Gastroesophageal sphincter (tissue), 4 donors: ENCODE data around the gene STAP2. TPM values are rescaled to one million over a fixed set of nuclear protein-coding genes. Genes with fewer than 3 reads are reported as not detected.

Source experiments
- ATAC-seq: fragments of 150-250 bp; one replicate; pipeline ENCODE4 v1.9.1; 2016; ENCODE audit warnings: mild to moderate bottlenecking, moderate library complexity
- H3K27ac ChIP-seq, 4 donors: fragments of 200-600 bp; sonication (generic) in 3 of 4; 1 replicate in 3 of 4; 2 replicates in 1 of 4; pipeline ENCODE4 v1.5.1; 2016 to 2019
- H3K27me3 ChIP-seq: fragments of 200-600 bp; sonication (generic); one replicate; pipeline ENCODE4 v1.5.1; 2019
- H3K36me3 ChIP-seq, 2 donors: fragments of 200-600 bp; sonication (generic); one replicate each; pipeline ENCODE4 v1.5.1; 2019; ENCODE audit warnings: control low read depth in 1 of 2
- H3K4me1 ChIP-seq, 3 donors: fragments of 200-600 bp; sonication (generic); 1 replicate in 2 of 3; 2 replicates in 1 of 3; pipeline ENCODE4 v1.5.1; 2016 to 2019; ENCODE audit warnings: control low read depth in 2 of 3
- H3K4me3 ChIP-seq, 2 donors: fragments of 200-600 bp; sonication (generic); one replicate each; pipeline ENCODE4 v1.5.1; 2019; ENCODE audit warnings: mild to moderate bottlenecking in 1 of 2, moderate library complexity in 1 of 2
- H3K9me3 ChIP-seq, 3 donors: fragments of 200-600 bp; sonication (generic); one replicate each; pipeline ENCODE4 v1.5.1; 2017 to 2019; ENCODE audit warnings: control low read depth in 2 of 3
- EP300 ChIP-seq: sonication (generic); formaldehyde crosslinking; IDR thresholded peaks from one replicate; pipeline ENCODE4 v1.6.1; 2017; ENCODE audit warnings: antibody characterized with exemption, mild to moderate bottlenecking
- POLR2A ChIP-seq, 2 donors: fragments of 450-650 bp; IDR thresholded peaks; one replicate each; pipeline ENCODE4 v1.6.1; 2017; ENCODE audit warnings: antibody characterized with exemption in 2 of 2, mild to moderate bottlenecking in 2 of 2, moderate library complexity in 1 of 2
- POLR2AphosphoS5 ChIP-seq: sonication (generic); formaldehyde crosslinking; IDR thresholded peaks from one replicate; pipeline ENCODE4 v1.6.1; 2017; ENCODE audit warnings: antibody characterized with exemption
- WGBS, 2 donors: methylation state at CpG; one replicate each; pipeline ENCODE4 v1.1.5; 2018; ENCODE audit warnings: low coverage in 1 of 2; 5-methylcytosine and 5-hydroxymethylcytosine counted together
- total RNA-seq, 4 donors: library from RNA; depleted of rRNA; stranded (reverse); fragments of >200 nt; gene quantifications; one replicate each; pipeline ENCODE4 v1.1.0, GENCODE V29; 2016
- TF ChIP-seq, protein P1 (sequence below), 4 experiments: fragments of 200-600 bp in 2 of 4; fragments of 450-650 bp in 2 of 4; sonication (generic) in 1 of 4; IDR thresholded peaks; one replicate each; pipeline ENCODE4 v1.5.1; 2017 to 2019; ENCODE audit warnings: antibody characterized with exemption in 4 of 4, mild to moderate bottlenecking in 2 of 4, moderate library complexity in 2 of 4

Gene STAP2
- total RNA-seq, 4 donors from 2014 or later: 1.4 to 5.6 (median 4.9) TPM; not detected in 1

DNA sequence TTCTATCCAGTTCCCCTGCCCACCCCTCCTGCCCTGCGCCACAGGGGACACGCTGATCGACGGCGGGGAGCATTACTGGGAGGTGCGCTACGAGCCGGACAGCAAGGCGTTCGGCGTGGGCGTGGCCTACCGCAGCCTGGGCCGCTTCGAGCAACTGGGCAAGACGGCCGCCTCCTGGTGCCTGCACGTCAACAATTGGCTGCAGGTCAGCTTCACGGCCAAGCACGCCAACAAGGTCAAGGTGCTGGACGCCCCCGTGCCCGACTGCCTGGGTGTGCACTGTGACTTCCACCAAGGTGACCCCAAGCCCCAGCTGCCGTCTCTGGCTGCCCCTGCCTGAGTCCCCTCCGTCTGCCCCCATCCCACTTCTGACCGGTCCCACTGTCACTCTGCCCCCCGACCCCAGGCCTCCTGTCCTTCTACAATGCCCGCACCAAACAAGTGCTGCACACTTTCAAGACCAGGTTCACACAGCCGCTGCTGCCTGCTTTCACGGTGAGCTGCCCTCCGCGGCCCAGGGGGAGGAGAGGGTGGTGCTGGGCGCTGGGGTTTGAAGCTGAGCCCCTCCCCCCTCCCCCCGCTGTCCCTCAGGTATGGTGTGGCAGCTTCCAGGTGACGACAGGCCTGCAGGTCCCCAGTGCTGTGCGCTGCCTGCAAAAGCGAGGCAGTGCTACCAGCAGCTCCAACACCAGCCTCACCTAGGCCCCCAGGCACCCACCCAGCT lies 15.5 kb downstream of the STAP2 start:
- no peak for TF ChIP-seq POLR2A (IDR thresholded peaks at IDR 0.05)
- TF ChIP-seq, protein P1, sequence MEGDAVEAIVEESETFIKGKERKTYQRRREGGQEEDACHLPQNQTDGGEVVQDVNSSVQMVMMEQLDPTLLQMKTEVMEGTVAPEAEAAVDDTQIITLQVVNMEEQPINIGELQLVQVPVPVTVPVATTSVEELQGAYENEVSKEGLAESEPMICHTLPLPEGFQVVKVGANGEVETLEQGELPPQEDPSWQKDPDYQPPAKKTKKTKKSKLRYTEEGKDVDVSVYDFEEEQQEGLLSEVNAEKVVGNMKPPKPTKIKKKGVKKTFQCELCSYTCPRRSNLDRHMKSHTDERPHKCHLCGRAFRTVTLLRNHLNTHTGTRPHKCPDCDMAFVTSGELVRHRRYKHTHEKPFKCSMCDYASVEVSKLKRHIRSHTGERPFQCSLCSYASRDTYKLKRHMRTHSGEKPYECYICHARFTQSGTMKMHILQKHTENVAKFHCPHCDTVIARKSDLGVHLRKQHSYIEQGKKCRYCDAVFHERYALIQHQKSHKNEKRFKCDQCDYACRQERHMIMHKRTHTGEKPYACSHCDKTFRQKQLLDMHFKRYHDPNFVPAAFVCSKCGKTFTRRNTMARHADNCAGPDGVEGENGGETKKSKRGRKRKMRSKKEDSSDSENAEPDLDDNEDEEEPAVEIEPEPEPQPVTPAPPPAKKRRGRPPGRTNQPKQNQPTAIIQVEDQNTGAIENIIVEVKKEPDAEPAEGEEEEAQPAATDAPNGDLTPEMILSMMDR (IDR thresholded peaks at IDR 0.05): no peak
- no peak for TF ChIP-seq POLR2AphosphoS5
- no peak for TF ChIP-seq EP300
- H3K9me3 ChIP-seq: peaks cover 0 to 6% (median 0%) of the 10 kb centered on the region in 3 donors
- no peak overlapping the region for H3K4me3 ChIP-seq
- H3K27me3 ChIP-seq: peaks cover 31% of the 10 kb centered on the region
- H3K4me1 ChIP-seq: peaks cover 0 to 16% (median 8%) of the 10 kb centered on the region in 3 donors
- ATAC-seq: no peak
- H3K27ac ChIP-seq: no peak overlapping the region
- WGBS, 2 donors: 63 to 100% methylated on average over 2 to 5 of the region's 37 CpGs
- H3K36me3 ChIP-seq: no peaks in the 10 kb centered on the region

DNA sequence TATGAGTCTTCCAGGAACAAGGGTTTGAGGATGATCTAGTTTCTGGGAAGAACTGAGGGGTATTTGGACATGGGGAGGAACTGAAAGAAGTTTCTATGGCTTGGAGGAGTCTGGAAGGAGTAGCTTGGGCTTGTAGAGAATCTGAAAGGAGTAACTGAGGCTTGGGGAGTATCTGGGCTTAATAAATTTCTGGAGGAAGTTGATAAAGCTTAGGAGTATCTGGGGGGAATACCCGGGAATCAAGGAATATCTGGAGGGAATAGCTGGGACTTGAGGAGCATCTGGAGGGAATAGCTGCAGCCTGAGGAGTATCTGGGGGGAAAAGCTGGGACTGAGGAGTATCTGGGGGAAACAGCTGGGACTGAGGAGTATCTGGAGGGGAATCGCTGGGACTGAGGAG lies 18.2 kb downstream of the STAP2 start:
- no peak for TF ChIP-seq EP300
- TF ChIP-seq POLR2AphosphoS5: no peak
- TF ChIP-seq POLR2A (IDR thresholded peaks at IDR 0.05): no peak
- TF ChIP-seq, protein P1 (IDR thresholded peaks at IDR 0.05): no peak
- Histone ChIP-seq H3K27me3 (peaks cover 29% of the 10 kb centered on the region), H3K27ac (no peak overlapping the region), H3K4me3 (no peak overlapping the region), H3K36me3 (no peaks in the 10 kb centered on the region), H3K9me3 (peaks cover 0 to 6% (median 0%) of the 10 kb centered on the region in 3 donors), H3K4me1 (no peaks in the 10 kb centered on the region)
- no peak for ATAC-seq
- 88 to 95% methylated on average over 2 of the region's 2 CpGs for WGBS, 2 donors

DNA sequence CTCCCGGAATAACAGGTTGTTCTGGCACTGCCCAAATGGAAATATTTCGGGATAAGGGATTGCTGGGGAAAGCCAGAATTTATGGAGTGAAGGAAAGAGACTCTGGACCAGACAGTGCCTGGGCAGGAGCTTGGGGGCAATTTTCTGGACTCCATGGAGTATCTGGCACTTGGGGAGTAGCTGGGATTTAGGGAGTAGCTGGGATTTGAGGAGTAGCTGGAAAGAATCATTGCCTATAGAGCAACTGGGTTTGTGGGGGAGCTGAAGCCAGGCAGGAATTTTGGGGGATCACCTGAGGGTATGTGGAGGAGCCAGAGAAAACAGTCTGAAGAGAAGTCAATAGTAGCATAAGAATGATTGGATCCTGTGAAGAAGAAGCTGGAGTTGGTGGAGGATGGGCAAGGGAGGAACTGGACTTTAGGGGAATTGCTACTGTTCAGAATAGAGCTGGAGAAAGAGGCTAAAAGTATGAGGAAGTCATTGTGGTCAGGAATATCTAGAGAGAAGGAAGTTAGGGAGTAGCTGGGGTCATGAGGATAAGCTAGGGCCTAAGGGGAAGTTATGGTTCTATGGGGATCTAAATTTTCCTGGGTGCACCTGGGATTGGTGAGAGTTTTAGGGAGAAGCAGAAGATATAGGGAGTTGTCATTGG lies 19.4 kb downstream of the STAP2 start:
- TF ChIP-seq POLR2A (IDR thresholded peaks at IDR 0.05) (no peak), EP300 (no peak)
- Histone ChIP-seq H3K4me1 (no peaks in the 10 kb centered on the region), H3K4me3 (no peak overlapping the region), H3K27ac (no peak overlapping the region), H3K9me3 (peaks cover 0 to 6% (median 0%) of the 10 kb centered on the region in 3 donors), H3K27me3 (peaks cover 28% of the 10 kb centered on the region), H3K36me3 (no peaks in the 10 kb centered on the region)
- 86 to 100% methylated on average over 1 of the region's 2 CpGs for WGBS, 2 donors
- ATAC-seq: no peak

GRCh38 chr19:4318460-4318859 lies 20.2 kb downstream of the STAP2 start:
- Histone ChIP-seq H3K36me3 (no peaks in the 10 kb centered on the region), H3K4me1 (no peaks in the 10 kb centered on the region), H3K4me3 (no peak overlapping the region), H3K27ac (no peak overlapping the region), H3K27me3 (peaks cover 28% of the 10 kb centered on the region), H3K9me3 (peaks cover 0 to 6% (median 0%) of the 10 kb centered on the region in 3 donors)
- WGBS, 2 donors: 72 to 89% methylated on average over 3 to 4 of the region's 7 CpGs
- TF ChIP-seq, protein P1 (IDR thresholded peaks at IDR 0.05): no peak
- TF ChIP-seq POLR2AphosphoS5 (no peak), EP300 (no peak), POLR2A (IDR thresholded peaks at IDR 0.05) (no peak)
- no peak for ATAC-seq

DNA sequence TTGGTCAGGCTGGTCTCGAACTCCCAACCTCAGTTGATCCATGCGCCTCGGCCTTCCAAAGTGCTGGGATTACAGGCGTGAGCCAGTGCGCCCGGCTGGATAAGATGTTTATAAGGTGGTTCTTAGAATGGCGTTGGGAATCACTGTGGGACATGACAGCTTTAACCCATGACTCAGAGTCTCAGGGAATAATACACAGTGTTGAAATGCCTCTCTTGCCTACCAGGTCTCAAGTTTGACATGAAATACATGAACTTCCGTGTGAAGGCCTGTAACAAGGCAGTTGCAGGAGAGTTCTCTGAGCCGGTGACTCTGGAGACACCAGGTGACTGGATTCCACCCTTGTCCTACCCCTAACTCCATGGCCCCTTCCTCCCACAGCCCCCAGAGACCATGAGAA lies 21.7 kb downstream of the STAP2 start:
- Histone ChIP-seq H3K9me3 (peaks cover 0 to under 1% (median 0%) of the 10 kb centered on the region in 3 donors), H3K4me3 (no peak overlapping the region), H3K4me1 (no peaks in the 10 kb centered on the region), H3K27ac (no peak overlapping the region), H3K27me3 (peaks cover 28% of the 10 kb centered on the region), H3K36me3 (no peaks in the 10 kb centered on the region)
- no peak for ATAC-seq
- WGBS, 2 donors: 63 to 80% methylated on average over 1 to 2 of the region's 9 CpGs
- TF ChIP-seq POLR2A (IDR thresholded peaks at IDR 0.05) (no peak), EP300 (no peak), POLR2AphosphoS5 (no peak)
- TF ChIP-seq, protein P1 (IDR thresholded peaks at IDR 0.05): no peak
